NCI-H2227 treated with DMSO at 0.1 percent for 48 hours (cell line): ENCODE data around the gene MTMR6.
A peak's percentile ranks its signal among the peaks of the same experiment; 100 is the strongest.
"Not testable (repeated sequence)": the region's sequence is repeated elsewhere in the genome, so short reads cannot be mapped to it uniquely, and the experiment has no call there.

ENCODE experiments used
- DNase-seq: peaks from one replicate; lab custom pipeline; 2025; lab: John Stamatoyannopoulos, UW

The MTMR6 gene

GRCh38 chr13:25286969-25287961 is at the start of gene MTMR6:
Gene MTMR6, minus strand, starts transcription at chr13:25287488. Its CDS starts 241 bp downstream, at chr13:25287247.
- peak; percentile 75 for DNase-seq

- no peak for DNase-seq
These were observed 48.6 kb upstream of the MTMR6 start for GRCh38 chr13:25335856-25336255.

- DNase-seq = no peak
These were observed 43.3 kb upstream of the MTMR6 start for GRCh38 chr13:25330541-25330940.

- DNase-seq = no peak
These were observed 42.4 kb upstream of the MTMR6 start for GRCh38 chr13:25329706-25330105.

DNA sequence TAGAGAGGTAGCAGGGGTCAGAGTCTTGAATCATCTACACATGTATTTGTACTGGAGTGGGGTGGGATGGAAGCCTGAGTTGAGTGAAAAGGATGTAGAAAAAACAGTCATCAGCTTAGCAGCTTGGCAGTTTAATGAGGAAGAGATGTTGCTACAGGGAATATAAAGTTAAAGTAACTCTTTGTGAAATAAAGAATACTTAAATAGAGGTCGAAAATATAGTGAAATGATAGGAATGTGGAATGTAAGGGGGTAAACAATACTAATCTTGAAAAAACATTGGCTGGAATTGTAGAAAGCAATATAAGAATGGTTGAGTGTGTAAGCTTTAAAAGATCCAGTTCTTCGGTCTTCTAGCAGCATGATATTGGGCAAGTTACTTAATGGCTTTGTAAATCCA is 36.8 kb upstream of the MTMR6 start:
- DNase-seq = no peak

DNA sequence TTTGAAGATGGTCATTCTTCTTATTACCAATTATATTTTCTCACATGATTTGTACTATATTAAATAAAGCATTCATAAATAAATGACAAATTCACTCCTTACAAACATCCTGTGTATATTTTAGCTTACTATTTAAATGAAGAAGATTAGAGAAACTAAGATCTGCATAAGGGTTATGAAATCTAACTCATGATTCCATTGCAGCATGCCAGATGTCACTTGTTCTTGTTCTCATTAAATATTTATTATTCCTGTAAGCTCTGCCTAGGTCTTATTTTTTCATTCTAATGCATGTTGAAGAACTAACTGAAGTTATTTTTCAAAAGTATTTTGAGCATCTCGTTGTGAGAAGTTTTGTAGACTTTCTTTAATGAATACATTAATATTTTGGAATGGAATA is 32.5 kb upstream of the MTMR6 start:
- DNase-seq = no peak

DNA sequence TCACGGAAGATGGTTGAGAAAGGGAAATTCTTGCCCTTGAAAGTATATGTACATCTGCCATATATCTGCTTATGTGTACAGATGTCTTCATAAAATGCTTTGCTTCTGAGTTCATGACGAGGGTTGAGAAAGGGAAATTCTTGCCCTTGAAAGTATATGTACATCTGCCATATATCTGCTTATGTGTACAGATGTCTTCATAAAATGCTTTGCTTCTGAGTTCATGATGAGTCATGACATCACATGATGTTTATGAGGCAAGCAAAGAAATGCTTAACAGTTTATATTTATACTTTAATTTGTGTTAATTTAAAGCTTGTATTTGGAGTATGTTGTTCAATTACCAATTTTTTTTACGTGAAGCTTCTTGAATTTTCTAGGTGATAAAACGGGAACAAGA is 31.7 kb upstream of the MTMR6 start:
- DNase-seq = not testable (repeated sequence)

- no peak for DNase-seq
These were observed 23.6 kb upstream of the MTMR6 start for GRCh38 chr13:25310891-25311290.

DNA sequence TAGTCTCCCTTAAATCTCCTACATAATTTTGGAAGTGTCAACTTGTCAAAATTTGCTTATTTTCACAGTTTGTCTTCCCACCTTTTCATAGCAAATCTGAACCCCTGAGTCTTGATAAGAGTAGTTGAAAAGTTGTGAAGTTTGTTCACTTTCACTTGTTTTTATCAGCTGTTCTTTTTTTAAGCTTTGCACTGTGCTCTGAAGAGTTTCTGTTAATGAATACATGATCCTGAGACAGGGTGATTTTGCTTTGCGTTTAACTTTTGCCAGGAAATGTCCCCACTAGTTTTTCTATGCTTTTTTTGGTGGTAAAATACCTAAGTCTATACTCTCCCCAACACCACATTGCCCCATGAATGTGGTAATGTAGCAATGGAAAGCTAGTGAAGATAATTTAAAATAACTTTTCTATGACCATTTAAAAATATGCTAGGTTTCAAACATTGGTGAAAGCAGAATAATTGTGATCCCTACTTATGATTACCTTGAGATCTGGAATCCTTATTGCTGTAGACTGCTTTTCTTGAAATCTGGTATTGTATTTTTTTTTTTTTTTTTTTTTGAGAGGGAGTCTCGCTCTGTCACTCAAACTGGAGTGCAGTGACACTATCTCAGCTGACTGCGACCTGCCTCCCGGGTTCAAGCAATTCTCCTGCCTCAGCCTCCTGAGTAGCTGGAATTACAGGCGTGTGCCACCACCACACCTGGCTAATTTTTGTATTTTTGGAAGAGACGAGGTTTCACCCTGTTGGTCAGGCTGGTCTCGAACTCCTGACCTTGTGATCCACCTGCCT is 19.6 kb upstream of the MTMR6 start:
- DNase-seq = no peak

- DNase-seq = no peak
These were observed 14.8 kb upstream of the MTMR6 start for GRCh38 chr13:25302121-25302520.

GRCh38 chr13:25301347-25302113 is 14.2 kb upstream of the MTMR6 start, which contains the start of gene NUP58:
Gene NUP58, plus strand, starts transcription at chr13:25301625. Its CDS starts 149 bp downstream, at chr13:25301774.
- peak; percentile 83 for DNase-seq

DNA sequence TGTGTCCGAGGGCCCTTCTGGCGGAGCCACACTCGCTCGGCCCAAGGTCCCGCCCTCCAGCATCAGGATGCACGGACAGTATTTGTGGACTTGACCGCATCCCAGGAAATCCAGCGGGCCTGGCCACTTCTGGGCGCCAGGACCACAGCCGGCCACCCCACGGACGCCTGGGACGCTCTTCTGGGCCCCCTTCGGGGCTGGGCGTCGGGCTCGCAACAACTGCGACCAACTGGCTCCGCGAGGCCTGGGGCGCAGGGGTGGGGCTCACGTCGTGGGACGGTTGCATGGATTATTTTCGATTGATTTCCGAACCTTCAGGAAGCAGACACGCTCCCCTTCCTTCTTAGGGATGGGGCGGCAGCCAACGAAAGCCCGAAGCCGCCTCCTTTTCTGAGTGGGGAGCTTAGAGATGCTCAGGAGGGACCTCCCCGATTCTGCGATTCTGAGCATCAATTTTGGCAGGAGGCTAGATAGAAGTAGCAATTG is 13.6 kb upstream of the MTMR6 start:
- no peak for DNase-seq

DNA sequence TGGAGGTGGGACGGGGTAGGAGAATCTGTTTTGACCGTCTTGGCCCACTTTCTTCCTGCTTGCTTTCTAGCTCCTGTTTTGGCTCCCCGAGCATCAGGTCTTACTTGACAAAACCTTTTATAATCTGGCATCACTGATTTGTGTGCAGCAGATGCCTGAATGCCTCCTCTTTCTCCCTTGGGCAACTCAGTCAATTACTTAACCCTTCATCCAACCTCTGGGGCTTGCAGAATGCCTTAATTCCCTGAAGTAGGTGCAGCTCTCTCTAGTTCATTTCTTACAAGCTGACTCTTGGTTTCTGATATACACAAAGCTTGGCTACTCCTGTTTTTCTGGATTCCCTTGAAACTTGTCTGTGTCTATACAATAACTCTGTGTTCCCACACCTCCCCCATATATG is 8.4 kb upstream of the MTMR6 start:
- no peak for DNase-seq

- DNase-seq = no peak
These were observed 7.9 kb upstream of the MTMR6 start for GRCh38 chr13:25295228-25295627.

DNA sequence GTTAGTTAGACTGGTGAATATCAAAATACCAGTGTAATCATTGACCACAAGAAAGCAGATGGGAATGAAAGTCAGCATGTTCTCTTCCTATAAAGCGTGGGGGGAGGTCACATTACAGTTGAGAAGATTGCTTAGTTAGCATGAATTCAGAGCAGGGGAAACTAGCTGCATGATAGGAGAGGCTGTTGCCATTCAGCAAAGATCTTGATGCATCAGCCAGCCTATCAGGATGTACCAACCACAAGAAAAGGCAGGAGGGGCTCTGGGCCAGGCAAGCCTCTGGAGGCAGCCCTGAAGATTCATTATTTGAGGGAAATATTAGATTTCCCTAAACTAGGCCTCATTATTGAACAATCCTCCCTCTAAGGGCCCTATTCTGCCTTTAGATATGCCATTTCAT is 5.0 kb upstream of the MTMR6 start:
- DNase-seq = peak; percentile 23

DNA sequence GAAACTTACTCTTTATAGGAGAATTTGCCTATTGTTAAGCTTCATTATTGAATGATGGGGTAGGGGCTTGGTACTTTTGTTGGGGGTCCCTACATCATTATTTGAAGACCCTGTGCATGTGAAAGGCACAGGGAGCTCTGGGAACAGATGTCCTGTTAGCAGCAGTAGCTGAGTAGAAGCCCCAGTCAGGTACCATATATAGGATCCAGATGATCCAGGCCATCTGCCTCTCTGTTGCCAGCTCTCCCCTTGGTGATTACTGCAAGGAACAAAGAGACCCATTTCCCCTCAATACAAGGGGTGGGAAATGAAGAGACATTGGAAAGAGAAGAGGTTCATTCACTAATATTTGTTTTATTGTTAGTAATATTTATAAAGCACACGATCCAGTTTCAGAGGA is 4.4 kb upstream of the MTMR6 start:
- no peak for DNase-seq

- no peak for DNase-seq
These were observed 1.7 kb upstream of the MTMR6 start for GRCh38 chr13:25288966-25289365.

DNA sequence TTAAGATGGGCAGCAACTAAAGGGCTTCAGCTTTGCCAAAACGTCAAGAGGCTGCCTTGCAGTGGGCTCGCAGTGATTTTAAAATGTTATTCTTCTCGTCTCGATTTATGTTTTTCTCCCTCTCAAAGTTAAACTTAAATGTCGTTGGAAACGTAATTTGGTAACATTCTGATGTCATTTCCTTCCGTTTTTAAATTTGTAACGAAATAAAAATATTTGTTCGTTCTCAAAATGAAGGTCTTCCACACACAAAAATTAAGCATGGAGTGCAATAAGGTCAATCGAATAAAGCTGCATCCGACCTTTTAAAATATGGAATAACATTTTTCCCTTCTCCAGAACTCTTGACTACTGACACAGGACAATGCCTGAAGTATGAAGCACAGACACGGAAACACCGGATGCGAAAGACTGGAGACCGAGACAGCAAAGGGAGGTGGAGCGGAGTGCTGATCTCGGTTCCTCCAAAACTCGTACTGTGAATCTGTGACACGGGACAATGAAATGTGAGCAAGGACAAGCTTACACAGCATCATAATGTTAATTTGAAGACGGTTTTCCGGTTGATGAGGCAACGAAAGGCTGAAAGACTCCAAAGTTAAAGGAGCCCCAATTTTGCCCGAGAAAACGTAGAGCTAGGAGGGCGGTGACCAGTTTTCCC is 850 bp downstream of the MTMR6 start:
- peak; percentile 1 for DNase-seq

GRCh38 chr13:25281935-25282332 is 5.4 kb downstream of the MTMR6 start:
- no peak for DNase-seq

- DNase-seq = no peak
These were observed 5.9 kb downstream of the MTMR6 start for GRCh38 chr13:25281193-25281934.

GRCh38 chr13:25280396-25280795 is 6.9 kb downstream of the MTMR6 start:
- DNase-seq = no peak
